Keratinocyte (primary cell): ENCODE results near the gene TMEM202. TPM values are rescaled to one million over a fixed set of nuclear protein-coding genes. Genes with fewer than 3 reads are reported as not detected.

Source experiments
- DNase-seq: peaks from one replicate; pipeline ENCODE4 v3.0.0-alpha.2; 2011; ENCODE audit warnings: low read depth, missing footprints, low spot score
- FAIRE-seq: peaks from 2 replicates; lab custom pipeline; 2011; peaks lifted over from hg19 to GRCh38; lab: Jason Lieb, UNC
- H2AFZ ChIP-seq: 2 replicates; pipeline ENCODE4 v1.6.0; 2012; ENCODE audit warnings: low read length, control low read depth, inconsistent platforms; ENCODE audit not compliant: control insufficient read depth
- H3K27ac ChIP-seq: 2 replicates; pipeline ENCODE4 v1.5.1; 2011; ENCODE audit warnings: low read length; ENCODE audit not compliant: control insufficient read depth, insufficient read depth
- H3K27me3 ChIP-seq: 3 replicates; pipeline ENCODE4 v1.6.0; 2011; ENCODE audit warnings: low read length; ENCODE audit not compliant: control insufficient read depth, insufficient read depth; ENCODE audit errors: extremely low read depth
- H3K36me3 ChIP-seq, 2 experiments: 2 replicates in 1 of 2; 3 replicates in 1 of 2; pipeline ENCODE4 v1.5.1; 2011; ENCODE audit warnings: low read length in 2 of 2, mild to moderate bottlenecking in 1 of 2; ENCODE audit not compliant: control insufficient read depth in 2 of 2, insufficient read depth in 2 of 2; ENCODE audit errors: extremely low read depth in 1 of 2
- H3K4me1 ChIP-seq: 3 replicates; pipeline ENCODE4 v1.5.1; 2011; ENCODE audit warnings: low read length; ENCODE audit not compliant: control insufficient read depth, insufficient read depth; ENCODE audit errors: extremely low read depth
- H3K4me2 ChIP-seq: 3 replicates; pipeline ENCODE4 v1.6.0; 2011; ENCODE audit warnings: low read depth, low read length; ENCODE audit not compliant: control insufficient read depth, insufficient read depth; ENCODE audit errors: extremely low read depth
- H3K4me3 ChIP-seq, 3 experiments: fragments of 200-600 bp in 1 of 3; sonication (generic) in 1 of 3; 2 replicates in 2 of 3; 3 replicates in 1 of 3; pipeline ENCODE4 v1.5.1; 2011 to 2016; ENCODE audit warnings: low read length in 3 of 3, mild to moderate bottlenecking in 3 of 3, control low read depth in 2 of 3, inconsistent platforms in 1 of 3, low read depth in 1 of 3, mixed read lengths in 1 of 3, mixed run types in 1 of 3, moderate library complexity in 1 of 3; ENCODE audit not compliant: control insufficient read depth in 2 of 3, insufficient read depth in 2 of 3; ENCODE audit errors: extremely low read depth in 1 of 3
- H3K79me2 ChIP-seq: 2 replicates; pipeline ENCODE4 v1.6.0; 2012; ENCODE audit warnings: low read length; ENCODE audit not compliant: control insufficient read depth, insufficient read depth
- H3K9ac ChIP-seq: 3 replicates; pipeline ENCODE4 v1.6.0; 2011; ENCODE audit warnings: low read length; ENCODE audit not compliant: control insufficient read depth, insufficient read depth; ENCODE audit errors: extremely low read depth
- H3K9me1 ChIP-seq: 3 replicates; pipeline ENCODE4 v1.6.0; 2011; ENCODE audit warnings: low read length; ENCODE audit not compliant: control insufficient read depth, insufficient read depth; ENCODE audit errors: extremely low read depth
- H3K9me3 ChIP-seq: 2 replicates; pipeline ENCODE4 v1.5.1; 2012; ENCODE audit warnings: low read depth, low read length; ENCODE audit not compliant: control insufficient read depth
- H4K20me1 ChIP-seq: 3 replicates; pipeline ENCODE4 v1.6.0; 2011; ENCODE audit warnings: low read length; ENCODE audit not compliant: control insufficient read depth, insufficient read depth; ENCODE audit errors: extremely low read depth
- CTCF ChIP-seq, 3 experiments: IDR thresholded peaks in 1 of 3; conservative IDR thresholded peaks in 1 of 3; optimal IDR thresholded peaks in 1 of 3; 2 replicates in 2 of 3; 3 replicates in 1 of 3; pipeline versions ENCODE3 to v1.5.1; 2011; ENCODE audit warnings: low read length in 3 of 3, mild to moderate bottlenecking in 3 of 3, moderate library complexity in 2 of 3, control low read depth in 1 of 3, inconsistent platforms in 1 of 3; ENCODE audit not compliant: insufficient read depth in 2 of 3; ENCODE audit errors: extremely low read depth in 1 of 3
- EZH2 ChIP-seq: IDR thresholded peaks from one replicate; pipeline ENCODE4 v1.6.1; 2012; ENCODE audit warnings: inconsistent platforms, mild to moderate bottlenecking, low read length, moderate library complexity
- dilution Hi-C: fragments of 300-500 bp; cut with MboI; formaldehyde crosslinking; loops from one replicate; pipeline ENCODE4 v1.7.0; 2020; ENCODE audit warnings: low sequenced_read_pairs; ENCODE audit not compliant: extremely low pct_ligation_motif_present
- polyA plus RNA-seq, 5 experiments: library from polyadenylated mRNA; depleted of rRNA in 3 of 5; stranded (reverse) in 3 of 5; stranded (forward) in 1 of 5; unstranded in 1 of 5; fragments of >200 nt; gene quantifications; 1 replicate in 1 of 5; 2 replicates in 3 of 5; 3 replicates in 1 of 5; pipeline versions ENCODE4 v1.2.1 to v1.2.3, GENCODE V29; 2011 to 2012; ENCODE audit warnings: missing spikeins in 2 of 5, low read depth in 1 of 5, low replicate concordance in 1 of 5

TMEM202 gene
- polyA plus RNA-seq, 1 donor (not counting 4 experiments of a cell fraction or from before 2014, with no cell fraction given), result not detected

GRCh38 chr15:72368899-72369298, 29.2 kb upstream of the TMEM202 start:
- no peak overlapping the region for H3K27ac ChIP-seq
- H3K9me1 ChIP-seq, result no peaks in the 10 kb centered on the region
- H2AFZ ChIP-seq, result no peak overlapping the region
- no peaks in the 10 kb centered on the region for H3K79me2 ChIP-seq
- H3K4me1 ChIP-seq, result peaks cover 12% of the 10 kb centered on the region
- DNase-seq (no peak), FAIRE-seq (no peak)
- no peaks in the 10 kb centered on the region for H3K27me3 ChIP-seq
- no peak overlapping the region for H3K9ac ChIP-seq
- H3K36me3 ChIP-seq, result peaks cover 0 to 6% of the 10 kb centered on the region in 2 experiments
- TF ChIP-seq CTCF (optimal IDR thresholded peaks at IDR 0.05 in 1 of 3, IDR thresholded peaks at IDR 0.05 in 1 of 3, conservative IDR thresholded peaks at IDR 0.05 in 1 of 3; ENCODE audit: extremely low read depth in 1 of 3, insufficient read depth in 2 of 3, low read length in 3 of 3), result no peak
- TF ChIP-seq EZH2, result no peak
- no peak overlapping the region for H3K4me2 ChIP-seq
- no peaks in the 10 kb centered on the region for H3K9me3 ChIP-seq
- H3K4me3 ChIP-seq, result no peak overlapping the region
- dilution Hi-C loops, result no loop called here
- no peaks in the 10 kb centered on the region for H4K20me1 ChIP-seq

DNA sequence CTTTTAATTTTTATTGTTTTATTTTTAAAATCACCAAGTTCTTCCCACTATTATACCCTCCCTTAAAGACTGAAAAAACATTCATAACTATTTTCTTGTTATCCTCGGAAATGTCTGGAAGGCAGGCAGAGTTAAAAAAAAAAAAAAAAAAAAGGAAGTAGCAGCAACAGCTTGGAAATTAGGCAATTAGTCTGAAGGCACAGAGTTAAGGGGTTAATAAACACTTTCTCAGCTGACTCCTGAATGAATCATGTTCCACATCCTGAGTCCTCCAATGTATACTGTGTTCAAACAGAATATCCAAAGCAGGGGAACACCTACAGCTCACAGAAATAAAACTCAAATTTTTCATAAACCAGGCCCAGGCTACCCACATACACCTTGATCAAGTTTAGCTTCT, 28.1 kb upstream of the TMEM202 start:
- Histone ChIP-seq H3K9me1 (no peaks in the 10 kb centered on the region), H3K4me1 (peaks cover 15% of the 10 kb centered on the region), H3K79me2 (peaks cover 2% of the 10 kb centered on the region), H3K4me3 (no peak overlapping the region), H4K20me1 (no peaks in the 10 kb centered on the region), H3K9me3 (no peaks in the 10 kb centered on the region), H3K36me3 (peaks cover 0 to 6% of the 10 kb centered on the region in 2 experiments), H3K9ac (peak overlapping the region; percentile 16), H3K27ac (peak overlapping the region; percentile 2), H3K4me2 (no peak overlapping the region), H3K27me3 (no peaks in the 10 kb centered on the region), H2AFZ (no peak overlapping the region)
- dilution Hi-C loops, result no loop called here
- no peak for FAIRE-seq
- DNase-seq, result no peak
- TF ChIP-seq EZH2 (no peak), CTCF (optimal IDR thresholded peaks at IDR 0.05 in 1 of 3, IDR thresholded peaks at IDR 0.05 in 1 of 3, conservative IDR thresholded peaks at IDR 0.05 in 1 of 3; ENCODE audit: extremely low read depth in 1 of 3, insufficient read depth in 2 of 3, low read length in 3 of 3) (no peak)
